Parathyroid adenoma (tissue), 2 donors: Measurements from ENCODE around the gene EHD1.

Source experiments
- H2AFZ ChIP-seq: fragments of 300-600 bp; sonication (generic); one replicate; pipeline ENCODE4 v1.7.0; 2017; ENCODE audit warnings: antibody characterized with exemption, mild to moderate bottlenecking
- H3K27ac ChIP-seq: fragments of 300-600 bp; sonication (generic); one replicate; pipeline ENCODE4 v1.7.0; 2017
- H3K27me3 ChIP-seq: fragments of 300-600 bp; sonication (generic); one replicate; pipeline ENCODE4 v1.7.0; 2017; ENCODE audit warnings: low read length; ENCODE audit not compliant: control insufficient read depth, insufficient read depth
- H3K36me3 ChIP-seq: fragments of 300-600 bp; sonication (generic); one replicate; pipeline ENCODE4 v1.7.0; 2017; ENCODE audit warnings: low read length; ENCODE audit not compliant: control insufficient read depth, insufficient read depth
- H3K4me1 ChIP-seq: fragments of 300-600 bp; sonication (generic); one replicate; pipeline ENCODE4 v1.7.0; 2017; ENCODE audit warnings: control low read depth
- H3K4me2 ChIP-seq: fragments of 300-600 bp; sonication (generic); one replicate; pipeline ENCODE4 v1.7.0; 2017; ENCODE audit warnings: low read length
- H3K4me3 ChIP-seq: fragments of 300-600 bp; sonication (generic); one replicate; pipeline ENCODE4 v1.7.0; 2017; ENCODE audit warnings: low read depth, low read length
- H3K79me2 ChIP-seq: fragments of 300-600 bp; sonication (generic); one replicate; pipeline ENCODE4 v1.7.0; 2017; ENCODE audit warnings: control low read depth
- H3K9ac ChIP-seq: fragments of 300-600 bp; sonication (generic); one replicate; pipeline ENCODE4 v1.7.0; 2017; ENCODE audit warnings: mild to moderate bottlenecking
- H3K9me3 ChIP-seq: fragments of 300-600 bp; sonication (generic); one replicate; pipeline ENCODE4 v1.7.0; 2017; ENCODE audit warnings: low read length; ENCODE audit not compliant: control insufficient read depth
- CTCF ChIP-seq: fragments of 300-600 bp; sonication (generic); IDR thresholded peaks from one replicate; pipeline ENCODE4 v1.7.0; 2017; ENCODE audit warnings: antibody characterized with exemption, mild to moderate bottlenecking
- donor health status: primary hyperparathyroidism.

EHD1 gene

DNA sequence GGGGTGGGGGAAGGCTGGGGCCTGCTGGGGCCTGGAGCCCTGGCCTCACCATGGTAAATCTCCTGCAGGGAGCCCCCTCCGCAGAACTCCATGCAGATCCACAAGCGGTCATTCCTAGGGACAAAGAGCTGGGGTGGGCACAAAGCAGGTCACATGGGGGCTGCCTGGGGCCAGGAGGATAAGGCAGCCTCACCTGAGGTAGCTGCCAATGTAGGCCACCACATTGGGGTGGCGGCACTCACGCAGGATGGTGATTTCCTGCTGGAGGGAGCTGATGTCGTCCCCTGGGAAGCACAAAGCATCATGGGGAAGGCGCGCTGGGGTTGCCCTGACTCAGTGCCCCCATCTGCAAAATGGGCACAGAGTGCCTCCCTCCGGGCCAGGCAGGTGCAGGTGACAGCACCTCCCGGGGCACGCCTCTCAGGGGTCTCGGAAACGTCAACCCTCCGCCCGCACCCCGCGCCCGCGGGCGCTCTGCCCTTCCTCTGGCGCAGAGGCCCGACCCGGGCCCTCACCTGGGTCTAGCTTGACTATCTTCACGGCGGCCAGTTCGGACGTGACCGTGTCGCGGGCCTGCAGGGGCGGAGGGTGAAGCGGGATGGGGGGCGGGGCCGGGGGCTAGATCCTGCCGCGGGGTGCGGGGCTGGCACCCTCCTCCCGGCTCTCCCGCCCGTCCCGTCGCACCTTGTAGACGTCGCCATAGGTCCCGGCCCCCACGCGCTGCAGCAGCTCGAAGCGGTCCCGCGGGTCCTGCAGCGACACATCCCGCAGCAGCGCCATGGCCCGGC, 75.9 kb downstream of the EHD1 start:
- H3K4me2 ChIP-seq, result peak overlapping the region; percentile 44
- H3K9ac ChIP-seq, result no peak overlapping the region
- H3K9me3 ChIP-seq, result no peaks in the 10 kb centered on the region
- H3K79me2 ChIP-seq, result no peaks in the 10 kb centered on the region
- H3K27ac ChIP-seq, result peak overlapping the region; percentile 15
- peaks cover 5% of the 10 kb centered on the region for H3K4me1 ChIP-seq
- no peaks in the 10 kb centered on the region for H3K36me3 ChIP-seq
- H2AFZ ChIP-seq, result peak overlapping the region; percentile 83
- no peak for TF ChIP-seq CTCF
- H3K27me3 ChIP-seq, result no peaks in the 10 kb centered on the region
- H3K4me3 ChIP-seq, result peak overlapping the region; percentile 42
